Endothelial cell of umbilical vein (primary cell): ENCODE data around the gene KLK2. TPM values are rescaled to one million over a fixed set of nuclear protein-coding genes. Genes with fewer than 3 reads are reported as not detected.

ENCODE experiments used
- BruUV-seq: library from RNA; stranded (reverse); fragments of 400-500 nt; replicated peaks from 2 replicates; lab custom pipeline; 2021; lab: Mats Ljungman, UMichigan
- CTCF ChIA-PET: fragments of 300-600, 350-600 bp; sonication (Branson Sonifier 250); formaldehyde crosslinking; loops from one replicate; lab custom pipeline; 2021; ENCODE audit warnings: antibody characterized with exemption, inconsistent platforms; lab: Charles Lee
- POLR2A ChIA-PET: fragments of 300-600, 350-600 bp; sonication (Branson Sonifier 250); formaldehyde crosslinking; loops from one replicate; lab custom pipeline; 2021; ENCODE audit warnings: antibody characterized with exemption, inconsistent platforms; lab: Charles Lee
- DNase-seq: peaks from one replicate; pipeline ENCODE4 v3.0.0-alpha.2; 2011; ENCODE audit warnings: low read depth, low spot score
- FAIRE-seq: peaks from 2 replicates; lab custom pipeline; 2011; peaks lifted over from hg19 to GRCh38; lab: Jason Lieb, UNC
- H2AFZ ChIP-seq: 2 replicates; pipeline ENCODE4 v1.6.0; 2012; ENCODE audit warnings: low read depth, low read length, control low read depth, inconsistent platforms
- H3K27ac ChIP-seq: 2 replicates; pipeline ENCODE4 v1.5.1; 2011; ENCODE audit warnings: low read depth, mild to moderate bottlenecking, control low read depth, low read length, moderate library complexity; ENCODE audit not compliant: insufficient read depth
- H3K27me3 ChIP-seq, 2 experiments: 2 replicates each; pipeline versions ENCODE4 v1.6.0 to v1.6.1; 2011; ENCODE audit warnings: low read length in 2 of 2, mixed read lengths in 1 of 2; ENCODE audit not compliant: control insufficient read depth in 2 of 2, insufficient read depth in 2 of 2
- H3K36me3 ChIP-seq, 2 experiments: 2 replicates in 1 of 2; 3 replicates in 1 of 2; pipeline ENCODE4 v1.5.1; 2011; ENCODE audit warnings: low read length in 2 of 2, mild to moderate bottlenecking in 1 of 2, moderate library complexity in 1 of 2; ENCODE audit not compliant: control insufficient read depth in 2 of 2, insufficient read depth in 2 of 2; ENCODE audit errors: extremely low read depth in 1 of 2
- H3K4me1 ChIP-seq: 3 replicates; pipeline ENCODE4 v1.5.1; 2011; ENCODE audit warnings: mild to moderate bottlenecking, low read length; ENCODE audit not compliant: control insufficient read depth, insufficient read depth; ENCODE audit errors: extremely low read depth
- H3K4me2 ChIP-seq: 2 replicates; pipeline ENCODE4 v1.6.1; 2011; ENCODE audit warnings: low read length, control low read depth, mixed read lengths; ENCODE audit not compliant: insufficient read depth
- H3K4me3 ChIP-seq, 3 experiments: fragments of 200-600 bp in 1 of 3; sonication (generic), shearing (Covaris generic) in 1 of 3; replicated peaks in 1 of 3; 2 replicates each; pipeline ENCODE4 v1.5.1; 2011 to 2016; ENCODE audit warnings: control low read depth in 3 of 3, low read length in 3 of 3, mild to moderate bottlenecking in 2 of 3, inconsistent platforms in 1 of 3, low read depth in 1 of 3, moderate library complexity in 1 of 3; ENCODE audit not compliant: insufficient read depth in 1 of 3
- H3K79me2 ChIP-seq: 2 replicates; pipeline ENCODE4 v1.6.0; 2012; ENCODE audit warnings: low read length, inconsistent platforms; ENCODE audit not compliant: control insufficient read depth, insufficient read depth
- H3K9ac ChIP-seq: replicated peaks from 2 replicates; pipeline ENCODE3; 2011; ENCODE audit warnings: low read length, control low read depth; ENCODE audit not compliant: insufficient read depth; ENCODE audit errors: extremely low read depth
- H3K9me1 ChIP-seq: replicated peaks from 3 replicates; pipeline ENCODE4 v1.6.0; 2011; ENCODE audit warnings: mild to moderate bottlenecking, low read length; ENCODE audit not compliant: control insufficient read depth, insufficient read depth; ENCODE audit errors: extremely low read depth
- H3K9me3 ChIP-seq: replicated peaks from 2 replicates; pipeline ENCODE4 v1.5.1; 2012; ENCODE audit warnings: low read length, inconsistent platforms; ENCODE audit not compliant: control insufficient read depth, insufficient read depth
- H4K20me1 ChIP-seq: replicated peaks from 2 replicates; pipeline ENCODE3; 2011; ENCODE audit warnings: mild to moderate bottlenecking, low read length; ENCODE audit not compliant: control insufficient read depth, insufficient read depth; ENCODE audit errors: extremely low read depth
- CTCF ChIP-seq, 2 donors: IDR thresholded peaks; 1 replicate in 1 of 2; 2 replicates in 1 of 2; pipeline ENCODE4 v1.5.1; 2011; ENCODE audit warnings: low read length in 2 of 2, mild to moderate bottlenecking in 2 of 2, moderate library complexity in 2 of 2, control low read depth in 1 of 2, inconsistent platforms in 1 of 2, low read depth in 1 of 2; ENCODE audit not compliant: insufficient read depth in 1 of 2; ENCODE audit errors: extremely low read depth in 1 of 2
- EZH2 ChIP-seq: IDR thresholded peaks from 2 replicates; pipeline ENCODE4 v1.6.1; 2012; ENCODE audit warnings: borderline replicate concordance, low read depth, mild to moderate bottlenecking, moderate library complexity, low read length, inconsistent platforms; ENCODE audit not compliant: severe bottlenecking
- FOS ChIP-seq: IDR thresholded peaks from 2 replicates; pipeline ENCODE4 v1.6.1; 2011; ENCODE audit warnings: mild to moderate bottlenecking, low read length, moderate library complexity, borderline replicate concordance; ENCODE audit not compliant: insufficient read depth
- GATA2 ChIP-seq: IDR thresholded peaks from 2 replicates; pipeline ENCODE4 v1.7.0; 2011; ENCODE audit warnings: low read depth, mild to moderate bottlenecking, moderate library complexity, mixed read lengths, low read length; ENCODE audit not compliant: insufficient read length, insufficient read depth
- JUN ChIP-seq: IDR thresholded peaks from 2 replicates; pipeline ENCODE4 v1.6.1; 2011; ENCODE audit warnings: borderline replicate concordance, low read depth; ENCODE audit not compliant: insufficient read length, insufficient read depth
- MAX ChIP-seq: IDR thresholded peaks from 2 replicates; pipeline ENCODE4 v1.6.1; 2011; ENCODE audit not compliant: insufficient read depth, insufficient read length
- MYC ChIP-seq: IDR thresholded peaks from one replicate; pipeline ENCODE4 v1.6.1; 2011; ENCODE audit warnings: mild to moderate bottlenecking, low read depth, low read length
- POLR2A ChIP-seq: IDR thresholded peaks from 2 replicates; pipeline ENCODE4 v1.6.1; 2012; ENCODE audit warnings: low read depth, mild to moderate bottlenecking, control low read depth, low read length
- POLR2AphosphoS5 ChIP-seq: IDR thresholded peaks from 2 replicates; pipeline ENCODE4 v1.6.1; 2012; ENCODE audit warnings: low read depth, mild to moderate bottlenecking, control low read depth, low read length, moderate library complexity; ENCODE audit not compliant: insufficient read depth
- dilution Hi-C: fragments of 300-500 bp; cut with MboI; formaldehyde crosslinking; loops from one replicate; pipeline ENCODE4 v1.15.0; 2019; ENCODE audit warnings: low sequenced_read_pairs; ENCODE audit not compliant: extremely low pct_ligation_motif_present
- intact Hi-C: fragments of 100-400 bp; cut with micrococcal nuclease; formaldehyde crosslinking; loops from one replicate; pipeline ENCODE4 v1.10.0; 2022
- polyA plus RNA-seq, 4 experiments: library from polyadenylated mRNA; depleted of rRNA in 3 of 4; stranded (reverse) in 3 of 4; unstranded in 1 of 4; fragments of >200 nt; gene quantifications; 2 replicates each; pipeline versions ENCODE4 v1.2.1 to v1.2.3, GENCODE V29; 2011 to 2012; ENCODE audit warnings: missing spikeins in 1 of 4
- total RNA-seq: library from RNA; stranded (reverse); gene quantifications from 2 replicates; pipeline ENCODE4 v1.2.3, GENCODE V29; 2021

The KLK2 gene
- total and polyA plus RNA-seq, 2 donors (not counting 3 experiments of a cell fraction or from before 2014, with no cell fraction given), result not detected

- H3K4me2 ChIP-seq, result no peak overlapping the region
- no peak overlapping the region for H3K4me3 ChIP-seq
- dilution Hi-C loops (no loop called here), intact Hi-C loops (no loop called here)
- CTCF ChIA-PET, result no interaction called here
- no peaks in the 10 kb centered on the region for H3K9me1 ChIP-seq
- no peaks in the 10 kb centered on the region for H3K9me3 ChIP-seq
- no peaks in the 10 kb centered on the region for H3K27me3 ChIP-seq
- H2AFZ ChIP-seq, result no peak overlapping the region
- FAIRE-seq (no peak), DNase-seq (no peak)
- H3K9ac ChIP-seq, result no peak overlapping the region
- POLR2A ChIA-PET, result no interaction called here
- TF ChIP-seq FOS, result no peak
- TF ChIP-seq POLR2A, result no peak
- TF ChIP-seq JUN, result no peak
- TF ChIP-seq CTCF (IDR thresholded peaks at IDR 0.05; ENCODE audit: extremely low read depth in 1 of 2, insufficient read depth in 1 of 2, low read depth in 1 of 2, low read length in 2 of 2), result no peak
- no peak for TF ChIP-seq MYC
- no peak for TF ChIP-seq POLR2AphosphoS5
- TF ChIP-seq EZH2, result no peak
- no peak for TF ChIP-seq MAX
- TF ChIP-seq GATA2, result no peak
- no peaks in the 10 kb centered on the region for H3K79me2 ChIP-seq
- no peaks in the 10 kb centered on the region for H3K36me3 ChIP-seq
- H4K20me1 ChIP-seq, result no peaks in the 10 kb centered on the region
- H3K4me1 ChIP-seq, result no peaks in the 10 kb centered on the region
- no TSS peak for BruUV-seq
- H3K27ac ChIP-seq, result no peak overlapping the region
Measured at GRCh38 chr19:50861010-50861409, 12.2 kb upstream of the KLK2 start.
